Measurements from ENCODE around the gene RASGRF1. TPM values are rescaled to one million over a fixed set of nuclear protein-coding genes. Genes with fewer than 3 reads are reported as not detected.

The RASGRF1 gene
- total and polyA plus RNA-seq, 11 donors, result 0.12 to 0.40 (median 0.25) TPM; not detected in 8

GRCh38 chr15:78987556-78988360 lies 102.8 kb downstream of the RASGRF1 start:
- TF ChIP-seq CTCF (IDR thresholded peaks at IDR 0.05), result no peak
- no peak for TF ChIP-seq POLR2A (IDR thresholded peaks at IDR 0.05)

GRCh38 chr15:78985859-78986475 lies 104.6 kb downstream of the RASGRF1 start:
- Histone ChIP-seq H3K4me3 (no peak overlapping the region), H3K27ac (no peak overlapping the region), H3K36me3 (no peaks in the 10 kb centered on the region), H3K4me1 (peaks cover 0 to 57% (median 5%) of the 10 kb centered on the region in 12 donors), H3K27me3 (no peaks in the 10 kb centered on the region), H3K9me3 (no peaks in the 10 kb centered on the region)
- DNase-seq (no peak), ATAC-seq (no peak)
- TF ChIP-seq POLR2A (IDR thresholded peaks at IDR 0.05) (no peak), CTCF (IDR thresholded peaks at IDR 0.05) (no peak)
- 80 to 87% (median 85%) methylated on average over 6 of the region's 6 CpGs for whole genome bisulfite sequencing, 4 donors
- intact Hi-C loops (cut with DNase I), result loop anchor here in 1 of 10 donors (10.0 kb wide), 1 partner anchor 71 kb away; no protein-coding TSS in a partner anchor

More at GRCh38 chr15:78987556-78988360, 102.8 kb downstream of the RASGRF1 start:
- no peak for DNase-seq
- intact Hi-C loops (cut with DNase I), result loop anchor here in 1 of 10 donors (10.0 kb wide), 1 partner anchor 73 kb away; no protein-coding TSS in a partner anchor
- no peak overlapping the region for H3K4me3 ChIP-seq
- 82 to 85% (median 83%) methylated on average over 10 of the region's 10 CpGs for WGBS, 4 donors
- peaks cover 0 to 44% (median 5%) of the 10 kb centered on the region in 12 donors for H3K4me1 ChIP-seq
- peak overlapping the region in 6 of 12 donors; percentile 11 to 85 (median 44) for H3K27ac ChIP-seq
- no peak for ATAC-seq
- no peaks in the 10 kb centered on the region for H3K9me3 ChIP-seq
- H3K27me3 ChIP-seq, result no peaks in the 10 kb centered on the region
- H3K36me3 ChIP-seq, result no peaks in the 10 kb centered on the region

- WGBS, 4 donors, result 91 to 100% (median 97%) methylated on average over 1 of the region's 1 CpG
- H3K9me3 ChIP-seq, result no peaks in the 10 kb centered on the region
- no peaks in the 10 kb centered on the region for H3K36me3 ChIP-seq
- DNase-seq, result no peak
- ATAC-seq, result no peak
- H3K4me3 ChIP-seq, result no peak overlapping the region
- no peak overlapping the region for H3K27ac ChIP-seq
- intact Hi-C loops (cut with DNase I), result loop anchor here in 6 of 10 donors (5.0 to 10.0 kb wide), 2 partner anchors 69 to 72 kb away; no protein-coding TSS in a partner anchor
- H3K4me1 ChIP-seq, result peaks cover 0 to 54% (median 9%) of the 10 kb centered on the region in 12 donors
- no peaks in the 10 kb centered on the region for H3K27me3 ChIP-seq
- no peak for TF ChIP-seq POLR2A (IDR thresholded peaks at IDR 0.05)
- no peak for TF ChIP-seq CTCF (IDR thresholded peaks at IDR 0.05)
Observed at GRCh38 chr15:78984041-78984440, 106.5 kb downstream of the RASGRF1 start.
